Kidney (tissue), 14 donors: ENCODE results near the gene MCL1. TPM values are rescaled to one million over a fixed set of nuclear protein-coding genes. Genes with fewer than 3 reads are reported as not detected.

ENCODE experiments used
- DNase-seq, 5 donors: peaks; one replicate each; pipeline ENCODE4 v3.0.0-alpha.2; 2013 to 2020
- FAIRE-seq: peaks from 2 replicates; lab custom pipeline; 2012; peaks lifted over from hg19 to GRCh38; lab: Jason Lieb, UNC
- H3K27ac ChIP-seq, 2 donors: one replicate each; pipeline ENCODE4 v1.7.0; 2013; ENCODE audit warnings: low read depth in 2 of 2, low read length in 2 of 2, inconsistent platforms in 1 of 2
- H3K27me3 ChIP-seq: one replicate; pipeline ENCODE4 v1.7.1; 2013; ENCODE audit warnings: low read length, inconsistent platforms; ENCODE audit not compliant: control insufficient read depth, insufficient read depth
- H3K36me3 ChIP-seq, 3 donors: one replicate each; pipeline versions ENCODE4 v1.7.0 to v1.7.1; 2013; ENCODE audit warnings: low read length in 3 of 3, control low read depth in 1 of 3, inconsistent platforms in 1 of 3; ENCODE audit not compliant: insufficient read depth in 3 of 3, control insufficient read depth in 2 of 3
- H3K4me1 ChIP-seq, 3 donors: one replicate each; pipeline versions ENCODE4 v1.7.0 to v1.7.1; 2013; ENCODE audit warnings: low read length in 3 of 3, inconsistent platforms in 1 of 3, low read depth in 1 of 3; ENCODE audit not compliant: control insufficient read depth in 2 of 3, insufficient read depth in 2 of 3
- H3K4me3 ChIP-seq, 3 donors: one replicate each; pipeline versions ENCODE4 v1.7.0 to v1.8.1; 2013; ENCODE audit warnings: low read length in 3 of 3, control low read depth in 1 of 3, inconsistent platforms in 1 of 3
- H3K9ac ChIP-seq, 3 donors: one replicate each; pipeline versions ENCODE4 v1.7.0 to v1.7.1; 2013; ENCODE audit warnings: low read length in 3 of 3, control low read depth in 1 of 3, inconsistent platforms in 1 of 3
- H3K9me3 ChIP-seq, 3 donors: one replicate each; pipeline versions ENCODE4 v1.7.0 to v1.7.1; 2013; ENCODE audit warnings: low read length in 3 of 3, control low read depth in 1 of 3, inconsistent platforms in 1 of 3; ENCODE audit not compliant: control insufficient read depth in 2 of 3, insufficient read depth in 1 of 3
- intact Hi-C: fragments of 100-400 bp; cut with DNase I; formaldehyde crosslinking; loops from one replicate; pipeline ENCODE4 v1.11.1; 2022
- microRNA-seq: library from miRNA; unstranded; fragments of <30 nt; microRNA quantifications from one replicate; pipeline ENCODE4 v1.2.0, GENCODE V29; 2020
- polyA plus RNA-seq: library from polyadenylated mRNA; stranded (reverse); fragments of 350-450 nt; fragmentation: Illumina TruSeq; extraction: RNeasy Lipid Tissue Mini Kit (QIAGEN cat#74804); gene quantifications from one replicate; pipeline ENCODE4 v1.2.3, GENCODE V29; 2014; ENCODE audit warnings: low read depth, low replicate concordance; ENCODE audit not compliant: insufficient read depth
- total RNA-seq: library from RNA; stranded (reverse); fragmentation: NEBNext Ultra II Directional; extraction: Animal tissue kit (Norgen Biotek cat#: 25700); gene quantifications from one replicate; pipeline ENCODE4 v1.2.1, GENCODE V29; 2021
- TF ChIP-seq, protein P1 (sequence below): IDR thresholded peaks from 3 replicates; pipeline ENCODE4 v1.5.1; 2012; ENCODE audit warnings: mild to moderate bottlenecking, moderate library complexity, borderline replicate concordance; ENCODE audit not compliant: insufficient read depth; ENCODE audit errors: extremely low read depth
- donor health status: control.
- donor health status: control.
- donor health status: control.
- donor health status: control.
- donor health status: control.
- donor health status: DM: yes; HTN: yes; CAD: no.
- donor health status: Normal renal cell carcinoma (clear cell type).

Gene MCL1
- total and polyA plus RNA-seq, 2 donors from 2014 or later = 79.5 to 253 TPM

DNA sequence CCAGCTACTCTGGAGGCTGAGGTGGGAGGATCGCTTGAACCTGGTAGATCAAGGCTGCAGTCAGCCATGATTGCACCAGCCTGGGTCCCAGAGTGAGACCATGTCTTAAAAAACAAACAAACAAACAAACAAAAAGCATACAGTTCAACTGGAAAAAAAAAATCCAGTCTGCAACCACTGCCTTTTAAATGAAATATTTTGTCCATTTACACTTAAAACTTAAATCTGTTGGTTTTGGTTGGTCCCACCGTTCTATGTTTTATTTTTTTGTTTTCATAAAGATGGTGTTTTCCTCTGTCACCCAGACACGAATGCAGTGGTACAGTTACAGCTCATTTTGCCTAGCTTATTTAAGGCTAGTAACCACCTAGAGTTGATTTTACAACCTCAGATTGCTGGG, 54.1 kb downstream of the MCL1 start:
- TF ChIP-seq, protein P1, sequence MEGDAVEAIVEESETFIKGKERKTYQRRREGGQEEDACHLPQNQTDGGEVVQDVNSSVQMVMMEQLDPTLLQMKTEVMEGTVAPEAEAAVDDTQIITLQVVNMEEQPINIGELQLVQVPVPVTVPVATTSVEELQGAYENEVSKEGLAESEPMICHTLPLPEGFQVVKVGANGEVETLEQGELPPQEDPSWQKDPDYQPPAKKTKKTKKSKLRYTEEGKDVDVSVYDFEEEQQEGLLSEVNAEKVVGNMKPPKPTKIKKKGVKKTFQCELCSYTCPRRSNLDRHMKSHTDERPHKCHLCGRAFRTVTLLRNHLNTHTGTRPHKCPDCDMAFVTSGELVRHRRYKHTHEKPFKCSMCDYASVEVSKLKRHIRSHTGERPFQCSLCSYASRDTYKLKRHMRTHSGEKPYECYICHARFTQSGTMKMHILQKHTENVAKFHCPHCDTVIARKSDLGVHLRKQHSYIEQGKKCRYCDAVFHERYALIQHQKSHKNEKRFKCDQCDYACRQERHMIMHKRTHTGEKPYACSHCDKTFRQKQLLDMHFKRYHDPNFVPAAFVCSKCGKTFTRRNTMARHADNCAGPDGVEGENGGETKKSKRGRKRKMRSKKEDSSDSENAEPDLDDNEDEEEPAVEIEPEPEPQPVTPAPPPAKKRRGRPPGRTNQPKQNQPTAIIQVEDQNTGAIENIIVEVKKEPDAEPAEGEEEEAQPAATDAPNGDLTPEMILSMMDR = no peak
- no peaks in the 10 kb centered on the region for H3K9me3 ChIP-seq
- H3K4me1 ChIP-seq = no peaks in the 10 kb centered on the region
- DNase-seq (no peak), FAIRE-seq (no peak)
- H3K36me3 ChIP-seq = no peaks in the 10 kb centered on the region
- no peak overlapping the region for H3K9ac ChIP-seq
- H3K27ac ChIP-seq = no peak overlapping the region
- intact Hi-C loops = no loop called here
- H3K27me3 ChIP-seq = no peaks in the 10 kb centered on the region
- no peak overlapping the region for H3K4me3 ChIP-seq

Small RNA genes lying within 50 kb of the gene (microRNA-seq; reads per million reads assigned to microRNA genes)
- gene MIR4257 = not detected

Other genes starting within 250 kb of the MCL1 start
- gene RPRD2, start 215.5 kb downstream of the MCL1 start, total RNA-seq = 40.4 TPM
- 9.1 TPM for gene RPRD2, start 215.5 kb downstream of the MCL1 start, polyA plus RNA-seq
- gene TARS2, start 92.2 kb downstream of the MCL1 start, total RNA-seq = 25.6 TPM
- 20.4 TPM for gene TARS2, start 92.2 kb downstream of the MCL1 start, polyA plus RNA-seq
- gene ECM1, start 71.5 kb downstream of the MCL1 start, total RNA-seq = 9.2 TPM
- 36.4 TPM for gene ECM1, start 71.5 kb downstream of the MCL1 start, polyA plus RNA-seq
- gene FALEC, start 63.9 kb downstream of the MCL1 start, total RNA-seq = not detected
- not detected for gene FALEC, start 63.9 kb downstream of the MCL1 start, polyA plus RNA-seq
- gene ADAMTSL4, start 30.2 kb downstream of the MCL1 start, total RNA-seq = 20.0 TPM
- gene ADAMTSL4, start 30.2 kb downstream of the MCL1 start, polyA plus RNA-seq = 6.9 TPM
- gene ENSA, start 50.0 kb upstream of the MCL1 start, total RNA-seq = 193 TPM
- gene ENSA, start 50.0 kb upstream of the MCL1 start, polyA plus RNA-seq = 172 TPM
- 36.1 TPM for gene GOLPH3L, start 117.5 kb upstream of the MCL1 start, total RNA-seq
- 21.1 TPM for gene GOLPH3L, start 117.5 kb upstream of the MCL1 start, polyA plus RNA-seq
- 0.13 TPM for gene HORMAD1, start 141.3 kb upstream of the MCL1 start, total RNA-seq
- gene HORMAD1, start 141.3 kb upstream of the MCL1 start, polyA plus RNA-seq = not detected
- 109 TPM for gene CTSS, start 186.2 kb upstream of the MCL1 start, total RNA-seq
- gene CTSS, start 186.2 kb upstream of the MCL1 start, polyA plus RNA-seq = 5.3 TPM
- gene CTSK, start 228.7 kb upstream of the MCL1 start, total RNA-seq = 16.8 TPM
- gene CTSK, start 228.7 kb upstream of the MCL1 start, polyA plus RNA-seq = 11.6 TPM